AML-193 (cell line): ENCODE results near the gene TLE5.
"Not testable (repeated sequence)": the region's sequence is repeated elsewhere in the genome, so short reads cannot be mapped to it uniquely, and the experiment has no call there.

Experiments
- DNase-seq, 2 experiments: peaks; one replicate each; lab custom pipeline; 2025; lab: John Stamatoyannopoulos, UW

The TLE5 gene

DNA sequence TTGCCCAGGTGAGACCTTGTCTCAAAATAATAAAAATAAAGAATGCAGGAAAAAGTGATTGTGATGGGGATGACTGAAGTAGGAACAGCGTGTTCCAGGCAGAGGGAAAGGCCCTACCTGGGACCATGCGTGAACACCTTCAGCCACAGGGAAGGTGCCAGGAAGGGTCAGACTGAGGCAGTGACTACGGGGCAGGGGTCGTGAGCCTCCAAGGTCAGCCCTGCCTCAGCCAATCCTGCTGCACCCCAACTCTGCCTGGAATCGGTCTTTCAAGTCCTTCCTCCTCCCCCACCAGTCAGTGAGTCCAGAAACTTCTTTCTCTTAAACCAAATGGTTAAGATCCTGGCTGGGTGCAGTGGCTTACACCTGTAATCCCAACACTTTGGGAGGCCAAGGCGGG is 17.1 kb downstream of the TLE5 start:
- DNase-seq, result no peak

DNA sequence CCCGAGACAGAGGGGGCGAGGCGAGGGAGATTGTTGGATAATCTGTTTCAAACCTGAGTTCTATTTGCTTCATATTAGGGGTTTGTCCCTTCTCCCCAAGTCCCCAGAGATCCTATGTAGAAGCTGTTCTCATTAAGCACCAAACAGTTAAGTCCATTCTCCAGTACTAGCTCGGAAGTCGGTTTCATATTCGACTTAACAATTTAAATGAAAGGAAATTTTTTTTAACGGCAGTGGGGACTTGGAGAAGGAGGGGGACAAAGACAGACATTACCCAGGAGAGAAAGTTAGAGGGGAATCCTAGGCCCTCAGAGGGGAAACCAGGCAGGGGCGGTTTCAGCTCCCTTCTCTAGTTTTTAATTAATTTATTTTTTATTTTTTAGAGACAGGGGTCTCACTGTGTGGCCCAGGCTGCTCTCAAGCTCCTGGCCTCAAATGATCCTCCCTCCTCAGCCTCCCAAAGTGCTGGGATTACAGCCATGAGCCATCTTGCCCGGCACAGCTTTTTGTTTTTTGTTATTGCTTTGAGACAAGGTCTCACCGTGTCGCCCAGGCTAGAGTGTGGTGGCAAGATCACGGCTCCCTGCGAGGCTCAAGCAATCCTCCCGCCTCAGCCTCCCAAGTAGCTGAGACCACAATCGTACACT is 19.6 kb downstream of the TLE5 start:
- no peak for DNase-seq

DNA sequence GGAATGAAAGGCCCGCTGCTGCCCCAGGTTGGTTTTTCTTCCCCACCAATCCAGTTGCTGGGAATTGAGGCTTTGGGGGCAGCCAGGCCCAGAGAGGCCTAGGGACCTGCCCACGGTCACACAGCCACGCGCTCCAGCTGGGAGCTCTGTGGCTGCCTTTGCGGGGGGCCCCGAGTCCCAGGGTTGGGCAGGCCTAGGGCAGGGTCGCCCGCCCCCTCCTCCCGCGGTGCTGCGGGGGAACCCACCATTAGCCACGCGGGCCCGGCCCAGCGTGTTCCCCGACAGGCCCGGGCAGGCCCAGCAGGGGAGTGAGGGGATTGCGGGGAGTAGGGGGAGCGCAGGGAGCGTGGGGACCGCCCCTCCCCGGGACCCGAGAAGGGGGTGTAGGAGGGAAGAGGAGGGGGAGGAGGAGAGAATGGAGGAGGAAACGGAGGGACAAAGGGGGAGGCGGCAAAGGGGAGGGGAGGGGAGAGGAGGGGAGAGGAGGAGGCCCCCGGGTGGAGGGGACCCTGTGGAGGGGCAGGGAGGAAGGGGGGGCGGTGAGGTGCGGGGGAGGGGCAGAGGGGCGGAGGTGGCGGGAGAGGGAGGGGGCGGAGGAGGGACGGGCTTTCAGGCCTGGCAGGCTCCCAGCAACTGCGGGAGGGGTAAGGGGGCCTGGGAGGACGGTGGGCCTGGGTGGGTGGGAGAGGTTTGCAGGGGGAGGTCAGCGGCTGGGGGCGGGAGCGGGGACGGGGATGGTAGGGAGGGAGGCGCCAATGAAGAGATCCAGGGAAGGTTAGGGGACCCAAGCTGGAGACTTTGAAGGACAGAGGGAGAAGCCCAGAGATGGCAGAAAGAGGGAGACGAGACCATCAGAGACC is 20.3 kb downstream of the TLE5 start:
- no peak for DNase-seq

DNA sequence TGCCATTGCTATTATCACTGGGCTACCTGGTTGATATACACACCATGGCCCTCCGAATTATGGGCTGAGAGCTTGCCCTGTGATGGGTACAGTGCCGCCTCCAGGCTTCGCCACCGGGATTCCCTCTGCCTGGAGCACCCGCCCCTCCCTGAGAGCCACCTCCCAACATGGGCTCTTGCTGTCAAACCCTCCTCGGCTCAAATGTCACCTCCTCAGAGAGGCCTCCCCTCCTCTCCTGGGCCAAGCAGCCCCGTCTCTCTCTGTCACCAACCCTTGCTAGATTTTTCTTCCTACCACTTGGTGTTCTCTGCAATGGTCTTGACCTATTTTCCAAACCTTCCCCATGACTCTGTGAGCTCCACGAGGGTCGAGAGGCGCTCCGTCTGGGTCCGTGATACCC is 21.0 kb downstream of the TLE5 start:
- DNase-seq, result no peak

DNA sequence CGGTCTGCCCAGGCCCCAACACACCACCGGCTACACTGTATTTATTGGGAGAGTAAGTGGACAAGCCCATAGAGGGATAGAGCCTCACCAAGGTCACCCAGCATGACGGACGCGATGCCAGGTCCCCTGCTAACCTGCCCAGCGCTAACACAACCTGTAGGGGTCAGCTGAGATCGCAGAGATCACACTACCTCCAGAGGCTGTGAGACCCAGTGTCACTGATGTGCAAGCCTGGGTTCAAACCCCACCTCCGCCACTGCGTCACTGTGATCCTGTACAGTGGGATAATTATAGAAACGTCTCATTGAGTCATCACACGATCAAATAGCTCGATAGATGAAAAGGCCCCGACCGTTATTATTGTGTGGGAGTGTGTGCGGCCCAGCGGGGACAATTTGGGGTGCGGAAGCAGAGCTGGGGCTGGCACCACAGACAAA is 22.6 kb downstream of the TLE5 start:
- DNase-seq, result no peak

DNA sequence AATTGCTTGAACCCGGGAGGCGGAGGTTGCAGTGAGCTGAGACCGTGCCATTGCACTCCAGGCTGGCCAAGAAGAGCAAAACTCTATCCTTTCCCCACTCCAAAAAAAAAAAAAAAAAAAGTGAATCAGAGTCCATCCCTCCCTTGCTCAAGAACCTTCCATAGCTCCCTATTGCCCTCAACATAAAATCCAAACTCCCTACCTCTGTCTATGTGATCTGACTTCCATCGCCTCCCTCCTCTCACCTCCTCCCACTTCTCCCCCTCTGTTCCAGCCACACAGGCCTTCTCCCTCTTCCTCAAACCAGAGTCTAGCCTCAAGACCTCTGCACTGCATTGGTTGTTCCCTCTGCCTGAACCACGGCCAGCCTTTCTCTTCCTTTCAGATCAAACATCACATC is 23.2 kb downstream of the TLE5 start:
- DNase-seq, result no peak

DNA sequence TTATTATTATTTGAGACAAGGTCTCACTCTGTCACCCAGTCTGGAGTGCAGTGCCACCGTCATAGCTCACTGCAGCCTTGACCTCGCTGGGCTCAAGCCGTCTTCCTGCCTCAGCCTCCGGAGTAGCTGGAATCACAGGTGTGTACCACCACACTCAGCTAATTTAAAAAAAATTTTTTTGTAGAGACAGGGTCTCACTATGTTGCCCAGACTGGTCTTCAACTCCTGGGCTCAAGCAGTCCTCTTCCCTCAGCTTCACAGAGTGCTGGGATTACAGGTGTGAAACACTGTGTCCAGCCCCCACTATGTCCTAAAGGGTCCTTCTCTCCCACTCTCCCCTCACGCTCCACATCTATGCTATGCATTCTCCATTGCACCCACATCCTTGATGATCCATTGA is 24.1 kb downstream of the TLE5 start:
- no peak for DNase-seq

DNA sequence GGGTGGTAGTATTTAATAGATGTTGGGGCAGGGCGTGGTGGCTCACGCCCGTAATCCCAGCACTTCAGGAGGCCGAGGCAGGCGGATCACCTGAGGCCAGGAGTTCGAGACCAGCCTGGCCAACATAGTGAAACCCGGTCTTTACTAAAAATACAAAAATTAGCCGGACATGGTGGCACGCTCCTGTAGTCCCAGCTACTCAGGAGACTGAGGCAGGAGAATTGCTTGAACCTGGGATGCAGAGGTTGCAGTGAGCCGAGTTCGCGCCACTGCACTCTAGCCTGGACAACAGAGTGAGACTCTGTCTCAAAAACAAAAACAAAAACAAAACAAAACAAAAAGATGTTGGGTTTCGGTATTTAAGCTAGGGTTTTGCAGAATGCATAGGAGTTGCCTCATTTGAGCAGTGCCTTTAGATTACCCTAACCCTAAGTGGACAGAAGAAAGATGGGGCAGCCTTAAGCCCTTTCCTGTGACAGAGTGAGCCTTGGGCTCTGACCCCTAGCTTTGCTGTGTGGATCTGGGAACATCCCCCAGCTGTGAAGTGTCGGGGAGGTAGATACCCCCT is 25.2 kb downstream of the TLE5 start:
- DNase-seq, result not testable (repeated sequence)

DNA sequence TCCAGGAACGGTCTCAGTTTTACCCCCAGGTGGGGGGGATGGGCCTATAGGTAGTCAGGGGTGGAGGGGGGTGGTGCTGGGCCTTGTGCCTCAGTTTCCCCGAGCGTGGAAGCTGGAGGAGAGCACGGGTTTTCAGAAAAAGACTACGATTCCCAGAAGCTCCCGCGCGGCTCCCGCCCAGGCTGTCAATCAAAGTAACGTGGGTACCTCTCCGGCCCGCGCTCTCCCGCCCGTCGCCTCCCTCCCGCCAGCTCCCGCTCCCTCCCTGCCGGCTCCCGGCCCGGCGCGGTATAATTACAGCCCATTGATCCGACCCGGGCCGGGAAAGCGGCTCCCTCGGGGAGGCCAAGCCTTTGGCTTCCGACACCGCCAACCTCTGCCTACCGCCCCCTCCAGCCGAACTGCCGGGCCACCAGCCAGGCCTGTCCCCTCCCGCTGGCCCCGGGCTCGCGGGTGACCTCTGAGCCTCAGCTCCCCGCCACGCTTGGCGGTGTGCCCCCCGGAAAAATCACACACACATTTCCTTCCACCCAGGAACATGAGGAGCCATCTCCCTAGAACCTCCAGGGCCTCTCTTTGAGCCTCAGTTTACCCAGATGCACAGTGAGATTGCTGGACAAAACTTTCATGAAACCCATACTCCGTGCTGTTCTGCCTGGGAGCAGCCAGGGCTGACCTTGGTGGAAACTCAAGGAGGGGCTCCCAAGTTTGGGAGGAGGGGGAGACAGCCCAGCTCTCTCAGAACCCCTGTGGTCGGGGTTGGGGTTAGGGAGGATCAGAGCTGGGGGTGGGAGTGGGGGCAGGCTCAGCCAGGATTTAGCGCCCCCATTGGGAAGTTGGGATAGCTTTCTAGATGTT is 25.9 kb downstream of the TLE5 start:
- DNase-seq, result peak; percentile 71 to 77

DNA sequence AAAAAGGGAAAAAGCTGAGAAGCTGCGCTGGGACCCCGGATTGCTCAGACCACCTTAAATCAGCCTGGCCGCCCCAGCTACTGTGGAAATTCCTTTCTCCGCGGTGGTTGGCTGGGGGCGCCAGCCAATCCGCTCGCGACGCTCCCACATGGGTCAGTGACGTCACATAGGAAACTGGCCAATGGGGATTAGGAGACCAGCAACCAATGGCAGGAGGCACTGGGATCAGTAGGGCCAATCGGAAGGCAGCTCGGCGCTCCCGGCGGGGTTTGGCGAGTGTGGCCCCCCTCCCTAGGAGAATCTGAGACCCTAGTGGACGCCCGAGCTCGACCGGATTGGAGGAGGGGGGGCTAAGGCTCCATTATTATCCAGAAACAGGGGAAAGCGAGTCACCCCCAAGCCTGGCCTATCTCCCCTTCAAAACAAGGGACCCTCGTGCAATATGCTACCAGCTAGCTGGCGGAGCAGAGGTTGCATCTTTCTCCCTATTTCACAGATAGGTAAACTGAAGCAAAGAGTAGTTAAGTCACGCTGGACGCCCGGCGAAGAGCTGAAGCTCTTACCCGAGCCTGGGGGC is 26.7 kb downstream of the TLE5 start:
- DNase-seq, result peak; percentile 92

DNA sequence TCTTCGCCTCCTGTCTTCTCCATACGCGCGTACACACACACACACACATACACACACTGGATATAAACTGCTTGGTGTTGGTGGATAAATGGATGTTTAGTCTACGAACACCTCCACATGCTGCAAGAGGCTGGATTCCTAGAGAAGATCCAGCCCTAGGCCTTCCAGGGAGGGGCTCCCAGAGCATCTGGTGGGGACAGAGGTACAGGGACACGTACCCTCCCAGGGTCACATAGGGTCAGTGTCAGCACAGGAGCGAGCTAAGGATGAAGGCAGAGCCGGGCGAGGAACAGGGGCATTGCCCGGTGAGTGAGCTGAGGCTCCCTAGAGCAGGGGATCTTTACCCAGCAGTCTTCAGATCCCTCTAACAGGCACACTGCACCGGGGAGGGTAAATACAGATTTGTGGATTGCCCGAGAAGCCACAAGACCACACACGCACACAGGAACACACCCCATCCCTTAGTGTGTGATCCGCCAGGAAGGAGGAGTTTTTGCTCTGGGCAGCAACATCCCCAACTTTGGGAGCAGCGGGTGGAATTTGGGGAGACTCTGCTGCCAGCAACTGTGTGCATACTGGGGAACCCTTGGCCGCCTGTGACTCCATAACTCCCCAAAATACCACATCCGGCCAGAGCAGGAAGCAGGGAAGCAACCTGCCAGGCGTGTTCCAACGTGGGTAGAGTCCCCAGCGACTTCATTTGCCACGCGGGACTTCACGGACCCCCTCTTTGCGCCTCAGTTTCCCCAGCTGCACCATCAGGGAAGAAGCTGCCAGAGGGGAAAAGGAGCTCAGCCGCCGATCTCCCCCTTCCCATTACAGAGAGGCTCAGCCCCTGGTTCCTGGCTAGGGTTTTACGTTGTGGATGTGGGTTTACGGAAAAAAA is 27.4 kb downstream of the TLE5 start:
- DNase-seq, result peak; percentile 45 to 50

DNA sequence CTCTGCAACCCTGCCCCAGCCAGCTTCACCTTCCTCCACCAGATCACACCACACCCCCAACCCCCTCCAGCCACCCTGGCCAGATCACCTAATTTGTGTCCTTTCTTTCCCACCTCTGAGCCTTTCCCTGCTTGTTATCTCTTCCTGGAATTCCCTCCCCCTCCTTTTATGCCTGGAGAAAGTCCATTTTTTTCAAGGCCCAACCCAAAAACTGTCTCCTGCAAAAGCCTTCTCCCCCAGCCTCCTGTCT is 28.0 kb downstream of the TLE5 start:
- no peak for DNase-seq

DNA sequence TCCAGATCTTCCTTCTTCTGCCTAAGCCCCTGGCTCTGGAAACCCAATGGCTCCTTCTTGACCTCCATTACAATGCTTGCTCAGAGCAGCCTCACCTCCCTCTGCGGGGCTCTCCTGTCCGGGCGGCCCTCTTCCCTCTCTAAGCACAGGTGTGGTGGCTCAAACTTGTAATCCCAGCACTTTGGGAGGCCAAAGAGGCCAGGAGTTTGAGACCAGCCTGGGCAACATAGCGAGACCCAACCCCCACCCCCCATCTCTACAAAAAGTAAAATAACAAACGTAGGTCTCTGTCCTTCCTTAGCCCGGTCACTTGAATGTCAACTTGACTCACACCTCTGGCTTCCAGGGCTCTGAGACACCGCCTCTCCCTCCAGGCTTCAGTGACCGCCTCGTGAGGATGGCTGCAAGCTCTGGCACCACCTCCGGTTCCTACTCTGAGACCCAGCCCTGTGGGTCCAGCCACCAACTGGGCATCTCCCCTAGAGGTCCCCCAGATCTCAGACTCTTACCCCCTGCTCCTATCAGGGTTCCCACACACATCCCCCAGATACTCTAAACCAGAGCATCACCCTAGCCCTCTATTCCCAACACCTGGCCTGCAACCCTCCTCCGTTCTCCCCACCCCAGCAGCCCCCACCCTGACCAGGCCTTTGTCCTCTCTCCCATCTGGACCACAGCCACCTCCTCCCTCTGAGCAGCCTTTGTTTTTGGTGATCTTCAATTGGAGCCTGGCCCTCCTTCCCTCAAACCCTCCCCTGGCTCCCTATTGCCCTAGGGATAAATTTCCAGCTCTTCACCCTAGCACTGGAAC is 28.5 kb downstream of the TLE5 start:
- no peak for DNase-seq

DNA sequence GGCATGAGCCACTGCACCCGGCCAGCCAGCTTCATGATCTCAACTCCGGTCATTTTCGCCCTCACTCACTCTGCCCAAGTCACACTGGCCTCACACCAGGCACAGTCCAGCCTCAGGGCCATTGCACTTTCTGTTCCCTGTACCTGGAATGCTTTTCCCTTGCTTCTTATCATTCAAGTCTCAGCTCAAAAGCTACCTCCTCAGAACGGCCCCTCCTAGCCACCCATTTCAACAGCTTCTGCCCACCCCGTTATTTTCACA is 30.8 kb downstream of the TLE5 start:
- no peak for DNase-seq

DNA sequence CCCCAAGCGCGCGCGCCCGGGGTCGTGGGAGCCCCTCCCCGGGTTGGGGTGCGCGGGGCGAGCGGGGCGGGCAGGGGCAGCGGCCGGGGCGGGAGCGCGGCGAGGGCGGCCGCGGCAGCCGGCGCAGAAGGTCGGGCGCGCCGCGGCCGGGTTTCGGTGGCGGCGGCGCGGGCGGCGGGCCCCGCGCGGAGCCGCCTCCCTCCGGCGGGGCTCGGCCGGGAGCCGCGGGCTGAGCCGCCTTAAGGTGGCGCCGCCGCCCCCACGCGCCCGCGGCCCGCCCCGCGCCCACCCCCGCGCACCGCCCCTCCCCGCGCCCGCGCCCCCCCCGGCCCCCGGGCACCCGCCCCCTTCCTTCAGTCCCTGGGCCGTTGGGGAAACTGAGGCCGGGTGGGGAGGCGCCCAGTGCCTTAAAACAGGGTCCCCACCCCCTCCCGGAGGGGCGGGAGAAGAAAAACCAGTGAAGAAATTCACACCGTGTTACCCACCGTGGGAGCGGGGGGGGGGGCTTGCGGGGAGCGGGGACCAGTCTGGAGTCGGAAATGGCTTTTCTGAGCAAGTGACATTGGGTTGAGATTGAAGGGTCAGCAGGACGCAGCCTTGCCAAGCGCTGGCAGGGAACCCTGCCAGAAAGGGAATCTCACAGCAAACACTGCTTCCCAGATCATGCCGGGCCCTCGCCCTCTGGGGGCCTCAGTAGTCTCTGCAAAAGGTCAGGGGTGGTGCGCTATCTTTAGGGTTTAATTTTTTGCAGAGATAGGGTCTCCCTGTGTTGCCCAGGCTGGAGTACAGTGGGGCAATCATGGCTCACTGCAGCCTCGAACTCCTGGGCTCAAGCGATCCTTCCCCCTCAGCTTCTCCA is 33.0 kb downstream of the TLE5 start, which contains the start of gene TLE2:
TSS of gene TLE2 (minus strand) at position 216 of the 859 bp plus-strand sequence. CDS start 376 bp downstream, outside the sequence.
- DNase-seq, result no peak

DNA sequence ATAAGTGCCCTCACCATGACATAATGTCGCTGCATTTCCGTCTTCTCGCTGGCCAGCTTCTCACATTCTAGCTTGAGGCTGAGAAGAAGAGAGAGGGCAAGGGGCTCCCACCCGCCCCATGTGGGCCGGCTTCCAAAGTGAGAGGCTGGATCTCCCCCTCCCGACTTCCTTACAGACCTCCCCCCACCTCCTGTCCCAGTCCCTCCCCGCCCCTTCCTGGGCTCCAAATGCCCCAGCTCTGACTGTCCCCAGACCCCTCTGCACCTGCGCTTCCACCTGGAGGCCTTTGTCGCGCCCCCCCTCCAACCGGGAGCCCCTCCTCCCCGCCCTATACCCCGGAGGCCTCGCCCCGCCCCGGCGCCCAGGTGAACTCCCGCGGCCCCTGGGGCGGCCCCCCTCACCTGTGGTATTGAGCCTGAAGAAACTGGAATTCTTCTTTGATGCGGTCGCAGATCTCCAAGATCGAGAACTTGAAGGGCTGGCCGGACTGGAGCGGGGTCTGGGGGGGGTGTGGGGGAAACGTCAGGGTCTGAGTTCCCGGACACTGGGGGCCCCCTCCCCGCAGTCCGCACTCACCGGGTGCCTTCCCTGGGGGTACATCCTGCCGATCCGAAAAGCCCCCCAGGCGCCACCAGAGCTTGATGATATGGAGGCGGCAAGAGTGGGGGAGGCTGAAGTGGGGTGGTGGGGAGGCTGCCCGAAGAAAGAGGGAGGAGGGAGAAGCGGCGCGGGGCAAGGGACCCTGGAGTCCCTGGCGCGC is 33.8 kb downstream of the TLE5 start:
- no peak for DNase-seq

DNA sequence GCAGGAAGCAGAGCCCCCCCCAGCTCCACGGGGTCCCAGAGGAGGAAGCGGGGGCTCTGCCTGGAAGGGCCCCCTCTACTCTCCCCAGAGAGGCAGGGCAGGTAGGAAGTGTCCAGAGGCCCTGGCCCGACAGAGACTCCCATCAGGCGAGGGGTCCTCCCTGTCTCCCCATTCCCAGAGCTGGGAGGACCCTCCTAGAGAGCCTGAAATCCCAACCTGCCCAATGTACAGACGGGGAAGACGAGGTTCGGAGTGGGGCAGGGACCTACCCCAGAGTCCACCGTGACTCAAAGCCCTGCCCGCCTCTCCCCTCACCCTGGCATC is 34.4 kb downstream of the TLE5 start:
- no peak for DNase-seq

DNA sequence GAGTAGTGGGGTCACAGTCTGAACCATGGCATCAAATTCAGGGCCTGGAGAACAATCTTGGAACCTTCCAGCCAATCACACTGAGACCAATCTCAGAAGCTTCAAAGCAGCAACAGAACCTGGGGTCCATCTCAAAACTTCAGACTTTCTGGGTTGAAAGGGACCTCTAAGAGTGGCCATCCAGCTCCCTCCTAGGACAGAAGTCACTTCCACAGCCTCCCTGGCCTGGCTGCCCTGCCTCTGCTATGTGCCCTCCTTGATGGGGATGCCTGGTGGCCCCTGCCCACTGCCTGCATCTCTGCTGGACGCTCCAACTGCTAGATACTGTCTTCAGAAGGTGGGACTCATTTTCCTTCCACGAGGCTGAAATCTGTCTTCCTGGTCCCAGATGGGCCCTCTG is 35.0 kb downstream of the TLE5 start:
- no peak for DNase-seq

DNA sequence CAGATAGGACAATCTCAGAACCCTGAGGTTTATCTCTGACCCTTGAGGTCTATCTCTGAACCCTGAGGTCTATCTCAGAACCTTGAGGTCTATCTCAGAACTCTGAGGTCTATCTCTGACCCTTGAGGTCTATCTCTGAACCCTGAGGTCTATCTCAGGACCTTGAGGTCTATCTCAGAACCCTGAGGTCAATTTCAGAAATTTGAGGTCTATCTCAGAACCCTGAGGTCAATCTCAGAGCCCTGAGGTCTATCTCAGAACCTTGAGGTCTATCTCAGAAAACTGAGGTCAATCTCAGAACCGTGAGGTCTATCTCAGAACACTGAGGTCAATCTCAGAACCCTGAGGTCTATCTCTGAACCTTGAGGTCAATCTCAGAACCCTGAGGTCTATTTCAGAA is 35.5 kb downstream of the TLE5 start:
- no peak for DNase-seq
